ENCODE results near the gene NR0B2.
"Not testable (repeated sequence)": the region's sequence is repeated elsewhere in the genome, so short reads cannot be mapped to it uniquely, and the experiment has no call there.

Gene NR0B2

GRCh38 chr1:26949926-26950319 lies 36.1 kb upstream of the NR0B2 start:
- Histone ChIP-seq H3K36me3 (ENCODE audit: control insufficient read depth, insufficient read depth, low read length) (no peaks in the 10 kb centered on the region), H3K4me1 (ENCODE audit: control insufficient read depth, insufficient read depth, low read length) (peaks cover 17% of the 10 kb centered on the region), H3K4me3 (ENCODE audit: low read length) (no peak overlapping the region)

GRCh38 chr1:26949266-26949925 lies 35.6 kb upstream of the NR0B2 start:
- no peaks in the 10 kb centered on the region for H3K27me3 ChIP-seq (ENCODE audit: control insufficient read depth, insufficient read depth, low read length)
- H3K9me3 ChIP-seq (ENCODE audit: control insufficient read depth, low read length) = no peaks in the 10 kb centered on the region
- peaks cover 17% of the 10 kb centered on the region for H3K4me1 ChIP-seq (ENCODE audit: control insufficient read depth, insufficient read depth, low read length)
- H3K9ac ChIP-seq (ENCODE audit: low read length) = no peak overlapping the region
- no peaks in the 10 kb centered on the region for H3K36me3 ChIP-seq (ENCODE audit: control insufficient read depth, insufficient read depth, low read length)
- H3K4me3 ChIP-seq (ENCODE audit: low read length) = no peak overlapping the region

More at GRCh38 chr1:26949926-26950319, 36.1 kb upstream of the NR0B2 start:
- H3K27me3 ChIP-seq (ENCODE audit: control insufficient read depth, insufficient read depth, low read length) = no peaks in the 10 kb centered on the region
- H3K9ac ChIP-seq (ENCODE audit: low read length) = no peak overlapping the region
- H3K9me3 ChIP-seq (ENCODE audit: control insufficient read depth, low read length) = no peaks in the 10 kb centered on the region

- H3K36me3 ChIP-seq (ENCODE audit: control insufficient read depth, insufficient read depth, low read length); H3K27me3 ChIP-seq (ENCODE audit: control insufficient read depth, insufficient read depth, low read length); H3K9me3 ChIP-seq (ENCODE audit: control insufficient read depth, low read length); H3K9ac ChIP-seq (ENCODE audit: low read length); H3K4me3 ChIP-seq (ENCODE audit: low read length): not testable (repeated sequence)
- peaks cover 17% of the 10 kb centered on the region for H3K4me1 ChIP-seq (ENCODE audit: control insufficient read depth, insufficient read depth, low read length)
These were observed 34.9 kb upstream of the NR0B2 start for GRCh38 chr1:26948725-26949057.

- Histone ChIP-seq H3K4me1 (ENCODE audit: control insufficient read depth, insufficient read depth, low read length) (peaks cover 12% of the 10 kb centered on the region), H3K27me3 (ENCODE audit: control insufficient read depth, insufficient read depth, low read length) (no peaks in the 10 kb centered on the region), H3K36me3 (ENCODE audit: control insufficient read depth, insufficient read depth, low read length) (peaks cover 15% of the 10 kb centered on the region), H3K4me3 (ENCODE audit: low read length) (no peak overlapping the region), H3K9ac (ENCODE audit: low read length) (no peak overlapping the region), H3K9me3 (ENCODE audit: control insufficient read depth, low read length) (no peaks in the 10 kb centered on the region)
These were observed 32.5 kb upstream of the NR0B2 start for GRCh38 chr1:26946270-26946669.

- no peak overlapping the region for H3K9ac ChIP-seq (ENCODE audit: low read length)
- H3K4me3 ChIP-seq (ENCODE audit: low read length) = no peak overlapping the region
- H3K36me3 ChIP-seq (ENCODE audit: control insufficient read depth, insufficient read depth, low read length) = peaks cover 15% of the 10 kb centered on the region
- no peaks in the 10 kb centered on the region for H3K27me3 ChIP-seq (ENCODE audit: control insufficient read depth, insufficient read depth, low read length)
- H3K9me3 ChIP-seq (ENCODE audit: control insufficient read depth, low read length) = no peaks in the 10 kb centered on the region
- peaks cover 8% of the 10 kb centered on the region for H3K4me1 ChIP-seq (ENCODE audit: control insufficient read depth, insufficient read depth, low read length)
These were observed 32.0 kb upstream of the NR0B2 start for GRCh38 chr1:26945728-26946127.

GRCh38 chr1:26945138-26945537 lies 31.4 kb upstream of the NR0B2 start:
- Histone ChIP-seq H3K4me1 (ENCODE audit: control insufficient read depth, insufficient read depth, low read length) (peaks cover 2% of the 10 kb centered on the region), H3K4me3 (ENCODE audit: low read length) (no peak overlapping the region), H3K9me3 (ENCODE audit: control insufficient read depth, low read length) (no peaks in the 10 kb centered on the region), H3K9ac (ENCODE audit: low read length) (no peak overlapping the region), H3K27me3 (ENCODE audit: control insufficient read depth, insufficient read depth, low read length) (no peaks in the 10 kb centered on the region), H3K36me3 (ENCODE audit: control insufficient read depth, insufficient read depth, low read length) (peaks cover 15% of the 10 kb centered on the region)

GRCh38 chr1:26942656-26943055 lies 28.9 kb upstream of the NR0B2 start:
- peaks cover 20% of the 10 kb centered on the region for H3K36me3 ChIP-seq (ENCODE audit: control insufficient read depth, insufficient read depth, low read length)
- no peaks in the 10 kb centered on the region for H3K9me3 ChIP-seq (ENCODE audit: control insufficient read depth, low read length)
- H3K9ac ChIP-seq (ENCODE audit: low read length) = no peak overlapping the region
- H3K27me3 ChIP-seq (ENCODE audit: control insufficient read depth, insufficient read depth, low read length) = no peaks in the 10 kb centered on the region
- H3K4me1 ChIP-seq (ENCODE audit: control insufficient read depth, insufficient read depth, low read length) = no peaks in the 10 kb centered on the region
- no peak overlapping the region for H3K4me3 ChIP-seq (ENCODE audit: low read length)

GRCh38 chr1:26941311-26941710 lies 27.5 kb upstream of the NR0B2 start:
- Histone ChIP-seq H3K4me1 (ENCODE audit: control insufficient read depth, insufficient read depth, low read length) (no peaks in the 10 kb centered on the region), H3K9me3 (ENCODE audit: control insufficient read depth, low read length) (no peaks in the 10 kb centered on the region), H3K36me3 (ENCODE audit: control insufficient read depth, insufficient read depth, low read length) (peaks cover 21% of the 10 kb centered on the region), H3K27me3 (ENCODE audit: control insufficient read depth, insufficient read depth, low read length) (no peaks in the 10 kb centered on the region), H3K9ac (ENCODE audit: low read length) (no peak overlapping the region), H3K4me3 (ENCODE audit: low read length) (no peak overlapping the region)

GRCh38 chr1:26938659-26939025 lies 24.9 kb upstream of the NR0B2 start:
- Histone ChIP-seq H3K27me3 (ENCODE audit: control insufficient read depth, insufficient read depth, low read length) (no peaks in the 10 kb centered on the region), H3K36me3 (ENCODE audit: control insufficient read depth, insufficient read depth, low read length) (peaks cover 21% of the 10 kb centered on the region), H3K4me3 (ENCODE audit: low read length) (no peak overlapping the region), H3K9ac (ENCODE audit: low read length) (no peak overlapping the region), H3K4me1 (ENCODE audit: control insufficient read depth, insufficient read depth, low read length) (no peaks in the 10 kb centered on the region), H3K9me3 (ENCODE audit: control insufficient read depth, low read length) (no peaks in the 10 kb centered on the region)

- H3K9me3 ChIP-seq (ENCODE audit: control insufficient read depth, low read length) = no peaks in the 10 kb centered on the region
- no peak overlapping the region for H3K4me3 ChIP-seq (ENCODE audit: low read length)
- no peaks in the 10 kb centered on the region for H3K4me1 ChIP-seq (ENCODE audit: control insufficient read depth, insufficient read depth, low read length)
- peaks cover 16% of the 10 kb centered on the region for H3K36me3 ChIP-seq (ENCODE audit: control insufficient read depth, insufficient read depth, low read length)
- no peak overlapping the region for H3K9ac ChIP-seq (ENCODE audit: low read length)
- H3K27me3 ChIP-seq (ENCODE audit: control insufficient read depth, insufficient read depth, low read length) = no peaks in the 10 kb centered on the region
These were observed 24.4 kb upstream of the NR0B2 start for GRCh38 chr1:26938004-26938658.

GRCh38 chr1:26936823-26937222 lies 23.0 kb upstream of the NR0B2 start:
- Histone ChIP-seq H3K9me3 (ENCODE audit: control insufficient read depth, low read length) (no peaks in the 10 kb centered on the region), H3K4me1 (ENCODE audit: control insufficient read depth, insufficient read depth, low read length) (no peaks in the 10 kb centered on the region), H3K9ac (ENCODE audit: low read length) (no peak overlapping the region), H3K4me3 (ENCODE audit: low read length) (no peak overlapping the region), H3K36me3 (ENCODE audit: control insufficient read depth, insufficient read depth, low read length) (peaks cover 10% of the 10 kb centered on the region), H3K27me3 (ENCODE audit: control insufficient read depth, insufficient read depth, low read length) (no peaks in the 10 kb centered on the region)

- Histone ChIP-seq H3K4me3 (ENCODE audit: low read length) (no peak overlapping the region), H3K4me1 (ENCODE audit: control insufficient read depth, insufficient read depth, low read length) (no peaks in the 10 kb centered on the region), H3K9ac (ENCODE audit: low read length) (no peak overlapping the region), H3K9me3 (ENCODE audit: control insufficient read depth, low read length) (no peaks in the 10 kb centered on the region), H3K27me3 (ENCODE audit: control insufficient read depth, insufficient read depth, low read length) (no peaks in the 10 kb centered on the region), H3K36me3 (ENCODE audit: control insufficient read depth, insufficient read depth, low read length) (no peaks in the 10 kb centered on the region)
These were observed 18.8 kb upstream of the NR0B2 start for GRCh38 chr1:26932531-26932930.

- Histone ChIP-seq H3K36me3 (ENCODE audit: control insufficient read depth, insufficient read depth, low read length) (peaks cover 3% of the 10 kb centered on the region), H3K4me3 (ENCODE audit: low read length) (no peak overlapping the region), H3K27me3 (ENCODE audit: control insufficient read depth, insufficient read depth, low read length) (no peaks in the 10 kb centered on the region), H3K9ac (ENCODE audit: low read length) (no peak overlapping the region), H3K9me3 (ENCODE audit: control insufficient read depth, low read length) (no peaks in the 10 kb centered on the region), H3K4me1 (ENCODE audit: control insufficient read depth, insufficient read depth, low read length) (peaks cover 12% of the 10 kb centered on the region)
These were observed 9.9 kb upstream of the NR0B2 start for GRCh38 chr1:26923711-26924110.
